Jurkat, Clone E6-1 (cell line): ENCODE data around the gene VN1R5. TPM values are rescaled to one million over a fixed set of nuclear protein-coding genes. Genes with fewer than 3 reads are reported as not detected.
"Not testable (repeated sequence)": the region's sequence is repeated elsewhere in the genome, so short reads cannot be mapped to it uniquely, and the experiment has no call there.

ENCODE experiments used
- DNase-seq: peaks from one replicate; pipeline ENCODE4 v3.0.0-alpha.2; 2011; ENCODE audit warnings: low read depth, low spot score
- H3K4me3 ChIP-seq: 2 replicates; pipeline ENCODE4 v1.5.1; 2011; ENCODE audit warnings: mild to moderate bottlenecking, low read length, control low read depth, moderate library complexity
- polyA plus RNA-seq: library from polyadenylated mRNA; unstranded; fragments of >200 nt; gene quantifications from one replicate; pipeline ENCODE4 v1.2.1, GENCODE V29; 2012; ENCODE audit warnings: missing spikeins; ENCODE audit not compliant: insufficient read length, insufficient read depth

The VN1R5 gene
- polyA plus RNA-seq: not detected

GRCh38 chr1:247255772-247256171 lies at the start of gene VN1R5:
TSS of gene VN1R5 (plus strand) at chr1:247256072.
- not testable (repeated sequence) for H3K4me3 ChIP-seq, DNase-seq

GRCh38 chr1:247209396-247209795 lies 46.5 kb upstream of the VN1R5 start:
- DNase-seq: no peak
- H3K4me3 ChIP-seq: peak overlapping the region; percentile 86

DNA sequence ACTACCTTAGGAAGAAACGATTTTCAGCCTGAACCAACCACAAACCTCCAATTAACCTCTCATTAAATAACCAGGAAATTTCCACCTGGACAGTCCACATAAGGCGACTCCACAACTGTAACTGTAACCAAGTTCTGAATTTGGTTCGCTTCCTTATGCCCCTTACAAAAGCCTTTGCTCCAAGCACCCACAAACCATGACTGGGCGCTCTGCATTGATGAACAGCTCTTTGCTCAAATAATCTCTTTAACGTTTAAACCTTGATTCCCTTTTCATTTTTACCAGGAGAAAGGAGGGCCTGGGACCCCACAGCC lies 45.9 kb upstream of the VN1R5 start:
- no peak for DNase-seq

GRCh38 chr1:247210376-247211117 lies 45.3 kb upstream of the VN1R5 start:
- H3K4me3 ChIP-seq: peak overlapping the region; percentile 86

More for the DNA sequence above, 45.9 kb upstream of the VN1R5 start:
- H3K4me3 ChIP-seq: peak overlapping the region; percentile 86

GRCh38 chr1:247211339-247211738 lies 44.5 kb upstream of the VN1R5 start:
- H3K4me3 ChIP-seq: no peak overlapping the region
- DNase-seq: no peak

More at GRCh38 chr1:247210376-247211117, 45.3 kb upstream of the VN1R5 start:
- peak; percentile 88 for DNase-seq

GRCh38 chr1:247212012-247212411 lies 43.9 kb upstream of the VN1R5 start:
- no peak overlapping the region for H3K4me3 ChIP-seq

DNA sequence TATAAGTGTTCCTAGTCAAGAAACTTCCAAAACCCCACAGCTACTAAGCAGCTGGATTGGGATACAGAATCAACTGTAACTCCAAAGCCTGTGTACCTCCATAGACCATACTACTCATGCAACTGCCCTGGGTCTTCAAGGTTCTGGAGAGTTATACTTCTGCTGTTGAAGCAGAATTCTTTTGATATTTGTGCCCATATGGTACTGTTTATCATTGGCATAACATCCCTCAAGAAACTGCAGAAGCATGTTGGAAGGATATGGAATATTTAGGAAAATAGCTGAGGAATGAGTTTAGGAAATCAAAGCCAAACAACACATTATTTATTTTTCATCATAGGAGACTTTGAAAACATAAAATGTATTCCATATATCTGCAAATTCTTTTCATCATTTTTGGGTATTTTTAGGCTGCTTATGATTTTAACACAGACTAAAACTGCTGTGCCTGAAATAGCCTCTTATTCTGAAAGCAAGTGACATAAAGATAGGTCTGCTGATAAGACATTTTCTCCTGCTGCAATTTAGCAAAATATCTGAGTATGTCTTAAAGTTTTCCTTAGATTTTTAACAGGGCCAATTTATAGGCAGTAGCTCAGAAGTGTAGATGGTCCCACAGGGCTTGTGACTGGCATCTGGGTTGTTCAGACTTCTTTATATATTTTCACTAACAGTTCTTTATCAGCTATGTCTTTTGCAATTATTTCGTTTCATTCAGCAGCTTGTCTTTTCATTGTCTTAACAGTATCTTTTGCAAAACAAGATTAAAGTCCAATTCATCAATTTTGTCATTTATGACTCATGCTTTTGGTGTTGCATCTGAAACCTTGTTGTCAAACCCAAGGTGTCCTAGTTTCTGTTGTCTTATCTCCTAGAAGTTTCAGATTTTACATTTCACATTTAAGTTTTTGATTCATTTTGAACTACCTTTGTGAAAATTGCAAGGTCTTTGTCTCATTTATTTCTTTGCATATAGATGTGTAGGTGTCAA lies 43.0 kb upstream of the VN1R5 start:
- no peak overlapping the region for H3K4me3 ChIP-seq
- DNase-seq: no peak

More at GRCh38 chr1:247212012-247212411, 43.9 kb upstream of the VN1R5 start:
- no peak for DNase-seq

DNA sequence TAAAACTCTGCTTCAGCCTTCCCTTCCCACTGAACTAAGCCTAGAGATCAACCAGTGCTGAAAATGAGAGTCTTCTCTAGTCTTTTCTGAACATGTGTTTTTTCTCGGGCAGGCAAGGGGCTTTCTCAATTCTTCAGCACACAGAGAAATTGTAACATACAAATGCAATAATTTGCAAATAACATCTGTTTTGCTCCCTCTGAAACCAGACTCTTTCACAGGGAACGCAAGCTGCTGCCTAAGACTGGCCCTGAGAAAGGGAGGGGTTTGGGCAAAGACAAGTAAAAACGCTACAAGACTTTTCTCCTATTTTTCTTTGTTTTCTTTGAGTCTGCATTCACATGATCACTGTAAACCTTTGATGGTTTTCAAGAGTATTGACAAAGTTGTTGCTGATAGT lies 39.6 kb upstream of the VN1R5 start:
- no peak overlapping the region for H3K4me3 ChIP-seq
- no peak for DNase-seq

GRCh38 chr1:247218121-247218651 lies 37.7 kb upstream of the VN1R5 start:
- DNase-seq: no peak
- H3K4me3 ChIP-seq: no peak overlapping the region

DNA sequence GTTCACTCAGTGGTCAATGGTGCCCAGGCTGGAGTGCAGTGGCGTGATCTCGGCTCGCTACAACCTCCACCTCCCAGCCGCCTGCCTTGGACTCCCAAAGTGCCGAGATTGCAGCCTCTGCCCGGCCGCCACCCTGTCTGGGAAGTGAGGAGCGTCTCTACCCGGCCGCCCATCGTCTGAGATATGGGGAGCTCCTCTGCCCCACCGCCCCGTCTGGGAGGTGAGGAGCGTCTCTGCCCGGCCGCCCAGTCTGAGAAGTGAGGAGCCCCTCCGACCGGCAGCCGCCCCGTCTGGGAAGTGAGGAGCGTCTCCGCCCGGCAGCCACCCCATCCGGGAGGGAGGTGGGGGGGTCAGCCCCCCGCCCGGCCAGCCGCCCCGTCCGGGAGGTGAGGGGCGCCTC lies 35.6 kb upstream of the VN1R5 start:
- DNase-seq, H3K4me3 ChIP-seq: not testable (repeated sequence)

- no peak overlapping the region for H3K4me3 ChIP-seq
- DNase-seq: no peak
Observed at GRCh38 chr1:247222840-247223239, 33.0 kb upstream of the VN1R5 start.

DNA sequence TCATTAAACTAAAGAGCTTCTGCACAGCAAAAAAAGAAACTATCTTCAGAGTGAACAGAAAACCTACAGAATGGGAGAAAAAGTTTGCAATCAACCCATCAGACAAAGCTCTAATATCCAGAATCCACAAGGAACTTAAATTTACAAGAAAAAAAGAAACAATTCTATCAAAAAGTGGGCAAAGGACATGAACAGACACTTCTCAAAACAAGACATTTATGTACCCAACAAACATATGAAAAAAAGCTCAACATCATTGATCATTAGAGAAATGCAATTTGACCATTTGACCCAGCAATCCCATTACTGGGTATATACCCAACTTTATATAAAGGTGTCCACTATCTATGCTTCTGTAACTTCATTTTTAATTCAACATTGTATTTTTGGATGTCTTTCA lies 31.1 kb upstream of the VN1R5 start:
- H3K4me3 ChIP-seq: no peak overlapping the region
- DNase-seq: no peak

DNA sequence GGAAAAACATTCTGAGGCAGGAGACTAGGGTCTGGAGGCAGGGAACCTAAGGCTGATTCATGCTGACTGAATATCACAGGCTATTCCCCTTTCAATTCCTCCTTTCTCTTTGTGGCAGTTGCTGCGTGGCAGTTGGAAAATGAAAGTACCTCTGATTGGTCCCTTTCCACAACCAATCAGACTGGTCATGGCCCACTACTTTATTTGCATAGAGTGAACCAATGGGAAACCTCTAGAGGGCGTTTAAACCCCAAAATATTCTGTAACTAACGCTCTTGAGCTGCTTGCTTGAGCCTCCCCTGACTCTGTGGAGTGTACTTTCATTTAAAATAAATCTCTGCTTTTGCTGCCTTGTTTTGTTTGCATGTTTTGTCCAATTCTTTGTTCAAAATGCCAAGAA lies 27.7 kb upstream of the VN1R5 start:
- no peak overlapping the region for H3K4me3 ChIP-seq
- DNase-seq: no peak

DNA sequence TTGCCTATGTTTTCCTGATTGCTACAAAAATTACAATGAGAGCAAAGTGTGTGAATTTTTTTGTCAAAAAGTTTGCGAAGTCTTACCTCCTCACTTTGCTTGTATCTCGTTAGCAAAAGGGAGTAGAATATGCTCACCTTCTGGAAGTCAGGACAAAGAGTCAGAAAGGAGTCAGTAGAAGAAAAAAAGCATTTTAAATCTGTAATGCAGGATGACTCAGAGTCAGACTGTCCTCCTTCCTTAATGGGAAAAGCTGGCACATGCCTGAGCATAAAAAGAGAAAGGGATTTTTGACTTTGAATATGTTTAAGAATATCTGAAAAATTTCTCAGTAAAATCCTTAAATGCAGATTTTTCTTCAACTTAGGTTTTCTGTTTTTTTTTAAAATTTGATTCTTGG lies 14.2 kb upstream of the VN1R5 start:
- no peak overlapping the region for H3K4me3 ChIP-seq
- no peak for DNase-seq

DNA sequence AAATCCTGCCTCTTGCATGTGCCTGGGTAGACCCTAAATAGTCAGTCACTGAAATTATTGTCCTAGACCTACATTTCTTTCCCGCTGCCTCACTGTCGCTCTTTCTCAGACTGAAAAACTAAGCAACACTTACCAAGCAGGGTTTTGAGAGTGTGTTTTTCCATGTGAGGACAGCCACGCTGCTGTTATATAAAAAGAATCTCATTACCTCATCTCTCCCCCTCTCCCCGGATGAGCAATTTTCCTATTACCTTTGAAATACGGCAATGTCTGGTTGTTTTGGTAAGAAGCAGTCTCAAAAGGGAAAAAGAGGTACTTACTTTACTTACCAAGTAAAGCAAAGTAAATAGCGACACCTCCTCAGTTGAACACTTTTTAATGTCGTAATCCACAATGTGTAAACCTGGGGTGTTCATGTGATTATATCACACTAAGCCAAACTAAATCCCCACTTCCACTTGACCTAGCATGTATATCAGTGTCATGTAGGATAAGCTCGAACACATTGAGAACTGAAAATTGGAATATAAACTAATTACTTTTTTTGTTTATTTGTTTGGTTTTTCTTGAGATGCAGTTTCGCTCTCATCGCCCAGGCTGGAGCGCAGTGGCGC lies 12.2 kb upstream of the VN1R5 start:
- no peak overlapping the region for H3K4me3 ChIP-seq
- DNase-seq: no peak

GRCh38 chr1:247246325-247247115 lies 9.4 kb upstream of the VN1R5 start:
- H3K4me3 ChIP-seq: no peak overlapping the region
- DNase-seq: no peak

- H3K4me3 ChIP-seq: no peak overlapping the region
- DNase-seq: no peak
Observed at GRCh38 chr1:247247568-247247967, 8.3 kb upstream of the VN1R5 start.

GRCh38 chr1:247266053-247266452 lies 10.2 kb downstream of the VN1R5 start:
- no peak for DNase-seq
- H3K4me3 ChIP-seq: no peak overlapping the region
